Tibial nerve (tissue), 3 donors: ENCODE data around the gene POLR2B.

Experiments used
- EP300 ChIP-seq, 2 donors: sonication (generic); formaldehyde crosslinking; IDR thresholded peaks; one replicate each; pipeline ENCODE4 v1.6.1; 2017; ENCODE audit warnings: antibody characterized with exemption in 2 of 2, mild to moderate bottlenecking in 1 of 2
- POLR2A ChIP-seq, 2 donors: fragments of 450-650 bp; IDR thresholded peaks; one replicate each; pipeline ENCODE4 v1.6.1; 2017; ENCODE audit warnings: antibody characterized with exemption in 2 of 2, mild to moderate bottlenecking in 2 of 2, moderate library complexity in 2 of 2

GRCh38 chr4:56972809-56973208 is 5.9 kb upstream of the POLR2B start:
- TF ChIP-seq POLR2A (IDR thresholded peaks at IDR 0.05), result no peak
- no peak for TF ChIP-seq EP300 (IDR thresholded peaks at IDR 0.05)
